ENCODE measurements around the gene ZC3HAV1.

The ZC3HAV1 gene

DNA sequence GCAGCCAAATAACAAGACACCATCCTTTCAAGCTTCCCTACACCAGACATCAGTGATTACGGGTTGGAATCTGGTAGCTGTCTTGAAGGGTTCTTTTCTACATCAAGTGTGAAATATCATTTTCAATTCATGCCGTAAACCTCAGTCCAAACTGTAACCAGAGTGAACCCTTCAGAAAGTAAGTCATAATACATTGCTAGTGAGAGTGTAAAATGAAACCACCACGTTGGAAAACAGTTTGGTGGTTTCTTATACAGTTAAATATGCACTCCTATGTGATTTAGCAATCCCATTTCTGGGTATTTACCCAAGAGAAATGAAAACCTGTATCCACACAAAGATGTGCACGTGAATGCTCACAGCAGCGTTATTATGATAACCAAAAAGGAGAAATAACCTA is 48.1 kb downstream of the ZC3HAV1 start:
- Histone ChIP-seq H3K4me2 (ENCODE audit: low read length) (no peak overlapping the region), H3K27ac (ENCODE audit: low read depth, low read length, poor library complexity, severe bottlenecking) (no peak overlapping the region), H3F3A (ENCODE audit: insufficient read depth, low read length) (no peaks in the 10 kb centered on the region), H3K27me3 (ENCODE audit: insufficient read depth, low read length) (no peaks in the 10 kb centered on the region), H3K79me2 (ENCODE audit: insufficient read depth, low read length) (no peaks in the 10 kb centered on the region), H3K4me1 (ENCODE audit: insufficient read depth, low read length, severe bottlenecking) (no peaks in the 10 kb centered on the region), H3K9me2 (ENCODE audit: low read depth, low read length) (no peaks in the 10 kb centered on the region), H3K9me3 (ENCODE audit: low read length) (no peaks in the 10 kb centered on the region), H3K9ac (ENCODE audit: low read length) (no peak overlapping the region), H4K20me1 (ENCODE audit: insufficient read depth, low read length) (no peaks in the 10 kb centered on the region), H3K36me3 (ENCODE audit: insufficient read depth, low read length) (peaks cover 26% of the 10 kb centered on the region; the same call in 1 of the 2 replicates), H3K4me3 (ENCODE audit: low read depth, low read length, poor library complexity, severe bottlenecking) (no peak overlapping the region), H2AFZ (ENCODE audit: low read length) (no peak overlapping the region)
- TF ChIP-seq EZH2 (IDR thresholded peaks at IDR 0.05; ENCODE audit: borderline replicate concordance, low read length) = no peak
- TF ChIP-seq, protein P1, sequence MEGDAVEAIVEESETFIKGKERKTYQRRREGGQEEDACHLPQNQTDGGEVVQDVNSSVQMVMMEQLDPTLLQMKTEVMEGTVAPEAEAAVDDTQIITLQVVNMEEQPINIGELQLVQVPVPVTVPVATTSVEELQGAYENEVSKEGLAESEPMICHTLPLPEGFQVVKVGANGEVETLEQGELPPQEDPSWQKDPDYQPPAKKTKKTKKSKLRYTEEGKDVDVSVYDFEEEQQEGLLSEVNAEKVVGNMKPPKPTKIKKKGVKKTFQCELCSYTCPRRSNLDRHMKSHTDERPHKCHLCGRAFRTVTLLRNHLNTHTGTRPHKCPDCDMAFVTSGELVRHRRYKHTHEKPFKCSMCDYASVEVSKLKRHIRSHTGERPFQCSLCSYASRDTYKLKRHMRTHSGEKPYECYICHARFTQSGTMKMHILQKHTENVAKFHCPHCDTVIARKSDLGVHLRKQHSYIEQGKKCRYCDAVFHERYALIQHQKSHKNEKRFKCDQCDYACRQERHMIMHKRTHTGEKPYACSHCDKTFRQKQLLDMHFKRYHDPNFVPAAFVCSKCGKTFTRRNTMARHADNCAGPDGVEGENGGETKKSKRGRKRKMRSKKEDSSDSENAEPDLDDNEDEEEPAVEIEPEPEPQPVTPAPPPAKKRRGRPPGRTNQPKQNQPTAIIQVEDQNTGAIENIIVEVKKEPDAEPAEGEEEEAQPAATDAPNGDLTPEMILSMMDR (IDR thresholded peaks at IDR 0.05; ENCODE audit: low read length) = no peak

DNA sequence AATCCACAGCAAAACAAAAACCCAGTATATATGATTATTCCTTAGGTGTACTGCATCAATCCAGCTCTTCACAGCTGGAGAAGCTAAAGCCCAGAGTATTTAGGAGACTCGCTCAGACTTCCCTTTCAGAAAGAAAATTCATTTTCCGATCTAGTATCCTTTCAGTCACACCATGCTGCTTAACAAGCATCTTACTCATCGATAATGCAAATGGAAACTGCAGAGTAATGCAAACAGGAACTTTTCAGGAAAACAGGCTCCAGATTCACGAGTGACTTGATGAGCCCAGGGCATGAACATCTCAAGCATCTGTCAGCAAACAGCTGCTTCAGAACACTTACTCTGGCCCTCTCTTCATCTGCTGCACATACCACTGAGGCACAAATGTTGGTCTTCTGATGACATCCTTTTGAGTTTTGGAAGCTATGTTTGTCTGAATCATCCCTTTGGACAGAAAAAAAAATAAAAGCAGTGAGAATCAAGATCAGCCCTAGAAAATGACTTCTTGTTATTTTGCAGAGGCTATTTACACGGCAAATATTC is 48.8 kb downstream of the ZC3HAV1 start:
- Histone ChIP-seq H3K27me3 (ENCODE audit: insufficient read depth, low read length) (no peaks in the 10 kb centered on the region), H3K36me3 (ENCODE audit: insufficient read depth, low read length) (peaks cover 26% of the 10 kb centered on the region; the same call in 1 of the 2 replicates), H3K4me1 (ENCODE audit: insufficient read depth, low read length, severe bottlenecking) (no peaks in the 10 kb centered on the region), H3K27ac (ENCODE audit: low read depth, low read length, poor library complexity, severe bottlenecking) (no peak overlapping the region), H3K4me2 (ENCODE audit: low read length) (no peak overlapping the region), H3K9me3 (ENCODE audit: low read length) (no peaks in the 10 kb centered on the region), H4K20me1 (ENCODE audit: insufficient read depth, low read length) (no peaks in the 10 kb centered on the region), H3K4me3 (ENCODE audit: low read depth, low read length, poor library complexity, severe bottlenecking) (no peak overlapping the region), H2AFZ (ENCODE audit: low read length) (no peak overlapping the region), H3F3A (ENCODE audit: insufficient read depth, low read length) (no peaks in the 10 kb centered on the region), H3K9ac (ENCODE audit: low read length) (no peak overlapping the region), H3K79me2 (ENCODE audit: insufficient read depth, low read length) (no peaks in the 10 kb centered on the region), H3K9me2 (ENCODE audit: low read depth, low read length) (no peaks in the 10 kb centered on the region)
- TF ChIP-seq EZH2 (IDR thresholded peaks at IDR 0.05; ENCODE audit: borderline replicate concordance, low read length) = no peak
- TF ChIP-seq, protein P1 (IDR thresholded peaks at IDR 0.05; ENCODE audit: low read length) = no peak

DNA sequence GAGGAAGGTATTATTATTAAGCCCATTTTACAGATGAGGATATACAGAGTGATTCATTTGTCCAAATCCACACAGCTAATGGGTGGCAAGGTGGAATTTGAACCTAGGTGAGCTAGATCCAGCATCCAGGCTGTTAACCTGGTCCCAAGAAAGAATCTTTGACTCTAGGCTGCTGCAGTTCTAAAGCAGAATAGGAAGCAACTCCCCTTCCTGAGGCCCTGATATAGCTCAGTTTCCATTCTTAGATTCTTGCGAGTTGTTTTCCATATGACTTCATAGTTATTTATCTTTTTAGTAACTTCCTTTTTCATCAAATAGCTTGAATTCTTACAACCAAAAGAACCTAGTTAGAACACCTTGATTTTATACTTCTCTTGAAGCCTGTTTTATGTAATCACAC is 49.6 kb downstream of the ZC3HAV1 start:
- H3K9me2 ChIP-seq (ENCODE audit: low read depth, low read length) = no peaks in the 10 kb centered on the region
- no peak overlapping the region for H2AFZ ChIP-seq (ENCODE audit: low read length)
- H3K9me3 ChIP-seq (ENCODE audit: low read length) = no peaks in the 10 kb centered on the region
- H3K4me2 ChIP-seq (ENCODE audit: low read length) = no peak overlapping the region
- TF ChIP-seq, protein P1 (IDR thresholded peaks at IDR 0.05; ENCODE audit: low read length) = no peak
- TF ChIP-seq EZH2 (IDR thresholded peaks at IDR 0.05; ENCODE audit: borderline replicate concordance, low read length) = no peak
- peaks cover 23% of the 10 kb centered on the region; the same call in 1 of the 2 replicates for H3K36me3 ChIP-seq (ENCODE audit: insufficient read depth, low read length)
- H4K20me1 ChIP-seq (ENCODE audit: insufficient read depth, low read length) = no peaks in the 10 kb centered on the region
- H3K79me2 ChIP-seq (ENCODE audit: insufficient read depth, low read length) = no peaks in the 10 kb centered on the region
- no peaks in the 10 kb centered on the region for H3F3A ChIP-seq (ENCODE audit: insufficient read depth, low read length)
- no peak overlapping the region for H3K4me3 ChIP-seq (ENCODE audit: low read depth, low read length, poor library complexity, severe bottlenecking)
- no peak overlapping the region for H3K9ac ChIP-seq (ENCODE audit: low read length)
- H3K4me1 ChIP-seq (ENCODE audit: insufficient read depth, low read length, severe bottlenecking) = no peaks in the 10 kb centered on the region
- no peaks in the 10 kb centered on the region for H3K27me3 ChIP-seq (ENCODE audit: insufficient read depth, low read length)
- no peak overlapping the region for H3K27ac ChIP-seq (ENCODE audit: low read depth, low read length, poor library complexity, severe bottlenecking)

Measured in OCI-LY1 (cell line).